T-cell (primary cell): ENCODE results near the gene MATR3. TPM values are rescaled to one million over a fixed set of nuclear protein-coding genes. Genes with fewer than 3 reads are reported as not detected.

ENCODE experiments used
- ATAC-seq, 4 experiments: fragments of 200-7000 bp in 3 of 4; fragments of 150-1000 bp in 1 of 4; cut with Tn5 transposase; replicated peaks in 1 of 4; 1 replicate in 3 of 4; 2 replicates in 1 of 4; pipeline ENCODE4 v1.10.0; 2021; ENCODE audit warnings: moderate library complexity in 3 of 4, mild to moderate bottlenecking in 2 of 4, moderate number of reproducible peaks in 1 of 4
- CTCF ChIA-PET, 2 donors: fragments of 300-600 bp; sonication (Branson Sonifier 250); formaldehyde crosslinking; loops; one replicate each; lab custom pipeline; 2022; ENCODE audit warnings: antibody characterized with exemption in 2 of 2; lab: Charles Lee
- POLR2A ChIA-PET, 2 donors: fragments of 300-600 bp; sonication (Branson Sonifier 250); formaldehyde crosslinking; loops; one replicate each; lab custom pipeline; 2022; ENCODE audit warnings: antibody characterized with exemption in 2 of 2; lab: Charles Lee
- DNase-seq, 35 experiments: peaks; one replicate each; pipeline versions ENCODE4 v3.0.0 to v3.0.0-alpha.2; 2013 to 2023
- H3K27ac ChIP-seq: one replicate; pipeline ENCODE4 v1.5.1; 2013; ENCODE audit warnings: low read length
- H3K27me3 ChIP-seq, 2 experiments: replicated peaks in 1 of 2; 1 replicate in 1 of 2; 2 replicates in 1 of 2; pipeline versions ENCODE4 v1.6.1 to v1.7.0; 2013; ENCODE audit warnings: low read length in 1 of 2, mixed read lengths in 1 of 2; ENCODE audit not compliant: control insufficient read depth in 2 of 2, insufficient read depth in 2 of 2; ENCODE audit errors: extremely low read depth in 1 of 2
- H3K36me3 ChIP-seq, 2 donors: 1 replicate in 1 of 2; 2 replicates in 1 of 2; pipeline versions ENCODE4 v1.6.1 to v1.7.0; 2013; ENCODE audit warnings: low read length in 1 of 2; ENCODE audit not compliant: control insufficient read depth in 2 of 2, insufficient read depth in 1 of 2; ENCODE audit errors: extremely low read depth in 1 of 2
- H3K4me1 ChIP-seq, 2 experiments: 1 replicate in 1 of 2; 2 replicates in 1 of 2; pipeline versions ENCODE4 v1.6.1 to v1.7.0; 2013; ENCODE audit warnings: low read length in 2 of 2, mixed read lengths in 1 of 2; ENCODE audit not compliant: insufficient read depth in 2 of 2, control insufficient read depth in 1 of 2; ENCODE audit errors: extremely low read depth in 1 of 2
- H3K4me3 ChIP-seq, 2 donors: 1 replicate in 1 of 2; 2 replicates in 1 of 2; pipeline versions ENCODE4 v1.5.1 to v1.7.0; 2013; ENCODE audit warnings: mild to moderate bottlenecking in 2 of 2, low read length in 1 of 2, moderate library complexity in 1 of 2; ENCODE audit not compliant: control insufficient read depth in 1 of 2; ENCODE audit errors: extremely low read depth in 1 of 2
- H3K9me3 ChIP-seq: 2 replicates; pipeline ENCODE4 v1.7.0; 2013
- H3K27ac Mint-ChIP-seq, 2 donors: one replicate each; pipeline ENCODE4 v1.8.0; 2020 to 2021; ENCODE audit warnings: mild to moderate bottlenecking in 2 of 2, mixed read lengths in 2 of 2
- H3K27me3 Mint-ChIP-seq, 2 donors: one replicate each; pipeline ENCODE4 v1.8.0; 2021 to 2022; ENCODE audit warnings: mixed read lengths in 2 of 2
- H3K36me3 Mint-ChIP-seq: one replicate; pipeline ENCODE4 v1.8.0; 2021; ENCODE audit warnings: mixed read lengths
- H3K4me1 Mint-ChIP-seq, 3 donors: one replicate each; pipeline ENCODE4 v1.8.0; 2020 to 2022; ENCODE audit warnings: mixed read lengths in 3 of 3, mild to moderate bottlenecking in 1 of 3
- H3K4me3 Mint-ChIP-seq, 3 donors: one replicate each; pipeline ENCODE4 v1.8.0; 2020 to 2022; ENCODE audit warnings: mild to moderate bottlenecking in 3 of 3, mixed read lengths in 3 of 3, moderate library complexity in 3 of 3
- H3K9me3 Mint-ChIP-seq, 3 donors: one replicate each; pipeline ENCODE4 v1.8.0; 2020 to 2022; ENCODE audit warnings: mixed read lengths in 3 of 3
- WGBS: methylation state at CpG from one replicate; pipeline ENCODE4 v1.1.5; 2013; ENCODE audit warnings: missing lambda C conversion rate; ENCODE audit not compliant: insufficient coverage; 5-methylcytosine and 5-hydroxymethylcytosine counted together
- total RNA-seq, 35 experiments: library from RNA in 6 of 35; stranded (reverse) in 6 of 35; fragments of 120-200 nt in 1 of 35; gene quantifications; one replicate each; pipeline versions ENCODE4 v1.2.1 to v1.2.4 and lab custom pipeline; 2013 to 2026

The MATR3 gene
- total RNA-seq: 100 to 1,000 TPM; 187 to 359 (median 200) TPM
- total RNA-seq (2013): 355 TPM
- total RNA-seq (lab: John Stamatoyannopoulos, UW): 9.9 to 79.0 (median 33.5) reads per million in 29 experiments

DNA sequence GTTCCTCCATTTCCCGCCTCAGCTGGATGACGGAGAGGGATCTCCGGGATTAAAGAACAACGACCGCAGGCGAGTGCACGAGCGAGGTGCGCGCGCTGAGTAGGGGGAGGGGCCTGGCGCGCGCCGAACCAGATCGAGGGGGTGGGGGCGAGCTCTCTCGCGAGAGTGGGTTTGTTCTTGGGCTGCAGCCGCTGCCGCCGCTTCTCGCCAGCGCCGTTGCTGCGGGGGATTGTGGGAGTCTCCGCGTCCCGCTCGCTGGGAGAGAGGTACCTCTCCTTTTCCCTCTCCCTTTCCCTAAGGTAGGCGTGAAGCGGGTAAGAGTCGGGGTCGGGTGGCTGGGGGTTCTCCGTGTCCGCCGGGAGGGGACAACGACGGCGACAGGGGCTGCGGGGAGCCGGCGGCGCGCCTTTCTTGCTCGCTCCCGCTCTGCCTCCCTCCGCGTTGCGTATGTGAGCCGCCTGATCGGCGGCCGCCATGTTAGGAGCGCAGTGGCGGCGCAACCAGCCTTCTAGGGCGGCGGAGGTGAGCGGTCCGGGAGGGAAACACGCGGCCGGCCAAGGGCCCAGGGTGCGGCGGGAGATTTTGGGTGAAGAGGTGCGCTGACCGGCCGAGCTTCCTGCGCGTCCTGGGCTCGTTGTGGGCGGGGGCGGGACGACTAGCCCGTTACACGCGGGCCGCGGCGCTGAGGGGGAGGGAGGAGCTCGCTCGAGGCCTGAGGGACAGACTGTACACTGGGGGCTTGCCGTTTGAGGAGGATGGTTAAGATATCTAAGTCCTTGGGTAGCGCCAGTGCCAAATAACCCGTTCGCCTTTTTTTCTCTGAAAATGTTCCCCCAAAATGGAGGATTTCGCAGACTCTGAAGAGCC is at the start of gene MATR3:
TSS of gene MATR3 (plus strand) at position 234 of the 867 bp plus-strand sequence. CDS start 13,676 bp downstream, outside the sequence.
- H3K27ac Mint-ChIP-seq: peak within 1 kb of the TSS; percentile 98
- Histone ChIP-seq H3K9me3 (no peaks in the 10 kb centered on the region), H3K36me3 (no peaks in the 10 kb centered on the region), H3K27ac (peak within 1 kb of the TSS; percentile 99), H3K27me3 (no peaks in the 10 kb centered on the region), H3K4me1 (peaks cover 22 to 31% of the 10 kb centered on the region in 2 experiments), H3K4me3 (peak within 1 kb of the TSS; percentile 79 to 85)
- ATAC-seq (peak; percentile 89 to 92 (median 92)), DNase-seq (peak; percentile 85 to 95 (median 92))
- CTCF ChIA-PET: interaction anchor here (0.6 to 1.9 kb wide), 6 partner anchors 10 to 48 kb away, joined by 3 to 10 read pairs (median 5); partner anchors contain the start of gene PAIP2 (in 1 of the 2)
- peak within 1 kb of the TSS; percentile 97 for H3K4me3 Mint-ChIP-seq
- H3K9me3 Mint-ChIP-seq: no peaks in the 10 kb centered on the region
- POLR2A ChIA-PET: interaction anchor here (0.5 to 4.0 kb wide), 28 partner anchors 9 to 1418 kb away, joined by 3 to 30 read pairs (median 4); partner anchors contain the start of genes HSPA9 (in 1 of the 2) and PAIP2 (in 1 of the 2)
- H3K27me3 Mint-ChIP-seq: no peaks in the 10 kb centered on the region
- WGBS: under 1% methylated on average over 73 of the region's 88 CpGs
- H3K36me3 Mint-ChIP-seq: peaks cover 6% of the 10 kb centered on the region
- H3K4me1 Mint-ChIP-seq: peaks cover 41 to 43% (median 41%) of the 10 kb centered on the region in 3 donors

DNA sequence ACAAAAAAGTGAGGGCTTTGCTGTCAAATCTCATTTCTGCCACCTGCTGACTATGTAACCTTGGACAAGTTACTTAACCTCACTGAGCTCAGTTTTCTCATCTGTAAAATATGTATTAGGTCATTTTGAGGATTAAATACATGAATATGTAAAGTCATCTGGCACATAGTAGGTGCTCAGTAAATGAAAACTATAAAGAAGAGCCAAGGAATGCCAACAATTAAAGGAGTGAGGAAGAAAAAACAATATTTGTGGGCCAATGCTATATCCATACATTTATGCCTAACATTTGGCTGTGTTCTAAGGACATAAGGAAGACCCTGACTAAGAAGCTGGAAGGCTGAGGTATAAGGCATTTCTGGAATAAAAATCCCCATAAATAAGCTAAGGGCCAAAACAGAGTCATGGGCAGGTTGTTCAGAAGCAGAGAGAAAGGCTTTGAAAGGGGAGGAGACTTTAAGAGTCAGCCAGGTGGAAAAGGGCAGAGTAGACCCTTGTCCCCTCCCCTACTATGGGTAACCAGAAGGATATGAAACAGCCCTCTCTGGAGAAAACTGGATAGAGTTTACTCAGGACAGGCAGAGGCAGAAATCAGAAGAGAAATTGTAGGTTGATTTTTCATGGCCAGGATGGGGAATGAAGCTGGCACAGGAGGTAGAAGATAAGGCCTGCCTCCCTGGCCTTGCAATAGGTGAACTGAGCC is 47.8 kb upstream of the MATR3 start:
- H3K4me3 ChIP-seq: no peak overlapping the region
- CTCF ChIA-PET: interaction anchor here in 1 of 2 donors (0.6 kb wide), 1 partner anchor 332 kb away, joined by 3 read pairs; no protein-coding TSS in a partner anchor
- Mint-ChIP-seq H3K4me1 (peaks cover 7 to 13% (median 9%) of the 10 kb centered on the region in 3 donors), H3K27me3 (peaks cover 0 to 3% of the 10 kb centered on the region in 2 donors), H3K27ac (no peak overlapping the region), H3K9me3 (no peaks in the 10 kb centered on the region), H3K4me3 (no peak overlapping the region), H3K36me3 (no peaks in the 10 kb centered on the region)
- H3K27ac ChIP-seq: no peak overlapping the region
- ATAC-seq: peak in 1 of 4 experiments; percentile 12
- peaks cover 2 to 6% of the 10 kb centered on the region in 2 experiments for H3K4me1 ChIP-seq
- POLR2A ChIA-PET: no interaction called here
- no peaks in the 10 kb centered on the region for H3K9me3 ChIP-seq
- H3K27me3 ChIP-seq: peaks cover 0 to 2% of the 10 kb centered on the region in 2 experiments
- no peak for DNase-seq
- no peaks in the 10 kb centered on the region for H3K36me3 ChIP-seq

- DNase-seq (peak in 4 of 35 experiments; percentile 2 to 15 (median 6)), ATAC-seq (peak in 3 of 4 experiments; percentile 50 to 66 (median 63))
- no peak overlapping the region for H3K4me3 Mint-ChIP-seq
- Histone ChIP-seq H3K36me3 (no peaks in the 10 kb centered on the region), H3K27me3 (peaks cover 0 to under 1% of the 10 kb centered on the region in 2 experiments), H3K9me3 (no peaks in the 10 kb centered on the region), H3K4me1 (peaks cover 2 to 6% of the 10 kb centered on the region in 2 experiments), H3K4me3 (no peak overlapping the region), H3K27ac (no peak overlapping the region)
- 3% methylated on average over 4 of the region's 4 CpGs for WGBS
- peaks cover 7 to 15% (median 14%) of the 10 kb centered on the region in 3 donors for H3K4me1 Mint-ChIP-seq
- no peaks in the 10 kb centered on the region for H3K36me3 Mint-ChIP-seq
- H3K9me3 Mint-ChIP-seq: no peaks in the 10 kb centered on the region
- POLR2A ChIA-PET: no interaction called here
- peaks cover 0 to 3% of the 10 kb centered on the region in 2 donors for H3K27me3 Mint-ChIP-seq
- CTCF ChIA-PET: interaction anchor here in 1 of 2 donors (0.6 kb wide), 1 partner anchor 332 kb away, joined by 3 read pairs; no protein-coding TSS in a partner anchor
- H3K27ac Mint-ChIP-seq: no peak overlapping the region
These were observed 47.1 kb upstream of the MATR3 start for GRCh38 chr5:139246394-139246793.

DNA sequence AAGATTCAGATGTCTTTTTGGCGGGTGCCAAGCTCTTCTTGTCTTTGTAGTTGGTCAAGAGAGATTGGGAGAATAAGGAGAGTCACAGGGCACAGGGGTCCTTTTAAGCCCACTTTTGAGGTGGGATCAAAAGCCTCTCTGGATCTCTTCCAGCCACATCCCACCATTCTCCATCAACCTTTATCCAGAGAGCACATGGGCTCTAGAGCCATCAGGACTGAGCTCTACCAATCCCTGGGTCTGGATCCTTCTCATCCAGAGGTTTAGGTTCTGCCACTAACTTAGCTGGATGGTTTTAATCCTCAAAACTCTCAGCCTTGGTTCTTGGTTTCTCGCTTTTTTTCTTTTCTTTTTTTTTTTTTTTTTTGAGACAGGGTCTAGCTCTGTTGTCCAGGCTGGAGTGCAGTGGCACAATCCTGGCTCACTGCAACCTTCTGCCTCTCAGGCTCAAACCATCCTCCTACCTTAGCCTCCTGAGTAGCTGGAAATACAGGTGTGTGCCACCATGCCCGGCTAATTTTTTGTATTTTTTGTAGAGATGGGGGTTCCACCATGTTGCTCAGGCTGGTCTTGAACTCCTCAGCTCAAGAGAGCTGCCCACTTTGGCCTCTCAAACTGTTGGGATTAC is 44.6 kb upstream of the MATR3 start:
- no peak for ATAC-seq
- H3K4me3 Mint-ChIP-seq: no peak overlapping the region
- CTCF ChIA-PET: interaction anchor here in 1 of 2 donors (0.7 kb wide), 1 partner anchor 1398 kb away, joined by 4 read pairs; no protein-coding TSS in a partner anchor

GRCh38 chr5:139251281-139251687 is 42.3 kb upstream of the MATR3 start:
- peaks cover 2 to 4% of the 10 kb centered on the region in 2 experiments for H3K4me1 ChIP-seq
- ChIA-PET POLR2A (no interaction called here), CTCF (interaction anchor here (0.5 to 0.8 kb wide), 6 partner anchors 9 to 777 kb away, joined by 3 to 6 read pairs (median 3); partner anchors contain the start of gene PAIP2 (in 1 of the 2))
- Mint-ChIP-seq H3K27me3 (no peaks in the 10 kb centered on the region), H3K9me3 (no peaks in the 10 kb centered on the region), H3K4me3 (no peak overlapping the region), H3K36me3 (no peaks in the 10 kb centered on the region), H3K27ac (no peak overlapping the region), H3K4me1 (peaks cover 5 to 11% (median 11%) of the 10 kb centered on the region in 3 donors)
- H3K9me3 ChIP-seq: no peaks in the 10 kb centered on the region
- WGBS: 7% methylated on average over 2 of the region's 3 CpGs
- H3K27me3 ChIP-seq: no peaks in the 10 kb centered on the region
- no peaks in the 10 kb centered on the region for H3K36me3 ChIP-seq
- no peak overlapping the region for H3K27ac ChIP-seq
- DNase-seq (peak in 20 of 35 experiments; percentile 4 to 64 (median 14)), ATAC-seq (no peak)
- H3K4me3 ChIP-seq: no peak overlapping the region

More for the DNA sequence above, 44.6 kb upstream of the MATR3 start:
- Histone ChIP-seq H3K4me3 (no peak overlapping the region), H3K27ac (no peak overlapping the region), H3K9me3 (no peaks in the 10 kb centered on the region), H3K27me3 (no peaks in the 10 kb centered on the region), H3K4me1 (peaks cover 2 to 6% of the 10 kb centered on the region in 2 experiments), H3K36me3 (no peaks in the 10 kb centered on the region)
- no peak overlapping the region for H3K27ac Mint-ChIP-seq
- no peaks in the 10 kb centered on the region for H3K27me3 Mint-ChIP-seq
- no peaks in the 10 kb centered on the region for H3K9me3 Mint-ChIP-seq
- 83% methylated on average over 2 of the region's 3 CpGs for WGBS
- POLR2A ChIA-PET: interaction anchor here in 1 of 2 donors (0.6 kb wide), 2 partner anchors 9 to 21 kb away, joined by 3 to 5 read pairs; no protein-coding TSS in a partner anchor
- no peaks in the 10 kb centered on the region for H3K36me3 Mint-ChIP-seq
- H3K4me1 Mint-ChIP-seq: peaks cover 7 to 17% (median 15%) of the 10 kb centered on the region in 3 donors
- no peak for DNase-seq
